ENCODE measurements around the gene LRRC8B. TPM values are rescaled to one million over a fixed set of nuclear protein-coding genes. Genes with fewer than 3 reads are reported as not detected.

LRRC8B gene
- polyA plus RNA-seq, 1 of the 3 experiments (the other 2 are of a cell fraction): 3.7 TPM

DNA sequence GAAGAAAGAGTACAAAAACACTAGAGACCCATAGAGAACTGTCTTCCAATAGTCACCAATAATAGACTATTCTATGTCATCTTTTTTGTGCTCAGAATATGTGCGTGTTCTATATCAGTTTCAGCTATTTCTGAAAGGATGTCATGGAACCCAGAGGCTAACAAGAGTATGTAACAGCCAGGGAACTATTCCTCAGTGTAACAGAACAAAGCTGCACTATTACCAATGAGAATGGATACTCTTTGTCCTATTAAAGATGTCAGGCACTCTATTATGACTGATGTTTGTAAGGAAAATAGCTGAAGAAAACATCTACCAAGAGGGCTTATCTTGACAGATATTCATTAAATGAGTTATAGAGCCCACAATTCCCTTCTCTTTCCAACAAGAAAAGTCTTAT is 99.7 kb downstream of the LRRC8B start:
- H3K9ac ChIP-seq: no peak overlapping the region
- no peak overlapping the region for H3K27ac ChIP-seq (ENCODE audit: low read depth in 2 of 2, low read length in 1 of 2)
- no peaks in the 10 kb centered on the region; a peak in 2 of 4 replicates for H3K4me1 ChIP-seq (ENCODE audit: control insufficient read depth in 1 of 2, insufficient read depth in 2 of 2, low read depth in 1 of 2, low read length in 1 of 2)
- no peak overlapping the region for H3K4me3 ChIP-seq (ENCODE audit: low read depth in 2 of 2, low read length in 1 of 2)
- CTCF ChIA-PET: interaction anchor here (0.7 to 5.7 kb wide), 5 partner anchors 10 to 252 kb away, joined by 3 to 37 read pairs (median 12); no protein-coding TSS in a partner anchor
- H3K36me3 ChIP-seq (replicated peaks in 1 of 2; ENCODE audit: control insufficient read depth in 1 of 2, insufficient read depth in 2 of 2, low read length in 1 of 2): no peaks in the 10 kb centered on the region
- H3K79me2 ChIP-seq (ENCODE audit: insufficient read depth): no peaks in the 10 kb centered on the region
- TF ChIP-seq, protein P1, sequence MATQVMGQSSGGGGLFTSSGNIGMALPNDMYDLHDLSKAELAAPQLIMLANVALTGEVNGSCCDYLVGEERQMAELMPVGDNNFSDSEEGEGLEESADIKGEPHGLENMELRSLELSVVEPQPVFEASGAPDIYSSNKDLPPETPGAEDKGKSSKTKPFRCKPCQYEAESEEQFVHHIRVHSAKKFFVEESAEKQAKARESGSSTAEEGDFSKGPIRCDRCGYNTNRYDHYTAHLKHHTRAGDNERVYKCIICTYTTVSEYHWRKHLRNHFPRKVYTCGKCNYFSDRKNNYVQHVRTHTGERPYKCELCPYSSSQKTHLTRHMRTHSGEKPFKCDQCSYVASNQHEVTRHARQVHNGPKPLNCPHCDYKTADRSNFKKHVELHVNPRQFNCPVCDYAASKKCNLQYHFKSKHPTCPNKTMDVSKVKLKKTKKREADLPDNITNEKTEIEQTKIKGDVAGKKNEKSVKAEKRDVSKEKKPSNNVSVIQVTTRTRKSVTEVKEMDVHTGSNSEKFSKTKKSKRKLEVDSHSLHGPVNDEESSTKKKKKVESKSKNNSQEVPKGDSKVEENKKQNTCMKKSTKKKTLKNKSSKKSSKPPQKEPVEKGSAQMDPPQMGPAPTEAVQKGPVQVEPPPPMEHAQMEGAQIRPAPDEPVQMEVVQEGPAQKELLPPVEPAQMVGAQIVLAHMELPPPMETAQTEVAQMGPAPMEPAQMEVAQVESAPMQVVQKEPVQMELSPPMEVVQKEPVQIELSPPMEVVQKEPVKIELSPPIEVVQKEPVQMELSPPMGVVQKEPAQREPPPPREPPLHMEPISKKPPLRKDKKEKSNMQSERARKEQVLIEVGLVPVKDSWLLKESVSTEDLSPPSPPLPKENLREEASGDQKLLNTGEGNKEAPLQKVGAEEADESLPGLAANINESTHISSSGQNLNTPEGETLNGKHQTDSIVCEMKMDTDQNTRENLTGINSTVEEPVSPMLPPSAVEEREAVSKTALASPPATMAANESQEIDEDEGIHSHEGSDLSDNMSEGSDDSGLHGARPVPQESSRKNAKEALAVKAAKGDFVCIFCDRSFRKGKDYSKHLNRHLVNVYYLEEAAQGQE (IDR thresholded peaks at IDR 0.05; ENCODE audit: low read depth, low read length): no peak
- TF ChIP-seq MEF2A (IDR thresholded peaks at IDR 0.05; ENCODE audit: borderline replicate concordance, low read depth): no peak
- no peak for TF ChIP-seq POLR2AphosphoS5 (IDR thresholded peaks at IDR 0.05; ENCODE audit: low read depth, low read length)
- TF ChIP-seq GATA2 (CRISPR knock-in tag; IDR thresholded peaks at IDR 0.05): no peak
- TF ChIP-seq RFX5 (IDR thresholded peaks at IDR 0.05; ENCODE audit: low read length): no peak
- no peak for TF ChIP-seq CTCF (IDR thresholded peaks at IDR 0.05)
- H2AFZ ChIP-seq (ENCODE audit: low read depth): no peak overlapping the region
- POLR2A ChIA-PET: interaction anchor here (1.1 kb wide), 1 partner anchor 138 kb away, joined by 3 read pairs; no protein-coding TSS in a partner anchor
- no peaks in the 10 kb centered on the region for H3K9me3 ChIP-seq
- no peak for DNase-seq
- H3K9me2 ChIP-seq: no peaks in the 10 kb centered on the region
- H3F3A ChIP-seq (replicated peaks; ENCODE audit: insufficient read depth): no peaks in the 10 kb centered on the region
- no peak overlapping the region for H3K4me2 ChIP-seq
- H4K20me1 ChIP-seq (ENCODE audit: insufficient read depth): no peaks in the 10 kb centered on the region
- H3K27me3 ChIP-seq (ENCODE audit: insufficient read depth): no peaks in the 10 kb centered on the region
- 93% methylated on average over 1 of the region's 1 CpG for WGBS (ENCODE audit: low lambda C conversion rate)

- no peak for DNase-seq
- Histone ChIP-seq H3K9me3 (no peaks in the 10 kb centered on the region), H3F3A (replicated peaks; ENCODE audit: insufficient read depth) (no peaks in the 10 kb centered on the region), H3K9me2 (no peaks in the 10 kb centered on the region), H4K20me1 (ENCODE audit: insufficient read depth) (no peaks in the 10 kb centered on the region), H3K79me2 (ENCODE audit: insufficient read depth) (no peaks in the 10 kb centered on the region), H3K9ac (no peak overlapping the region), H3K4me1 (ENCODE audit: control insufficient read depth in 1 of 2, insufficient read depth in 2 of 2, low read depth in 1 of 2, low read length in 1 of 2) (no peaks in the 10 kb centered on the region; a peak in 2 of 4 replicates), H3K4me2 (no peak overlapping the region), H3K27ac (ENCODE audit: low read depth in 2 of 2, low read length in 1 of 2) (no peak overlapping the region), H3K27me3 (ENCODE audit: insufficient read depth) (no peaks in the 10 kb centered on the region), H3K36me3 (replicated peaks in 1 of 2; ENCODE audit: control insufficient read depth in 1 of 2, insufficient read depth in 2 of 2, low read length in 1 of 2) (no peaks in the 10 kb centered on the region), H3K4me3 (ENCODE audit: low read depth in 2 of 2, low read length in 1 of 2) (no peak overlapping the region), H2AFZ (ENCODE audit: low read depth) (no peak overlapping the region)
- TF ChIP-seq NFIC (IDR thresholded peaks at IDR 0.05; ENCODE audit: borderline replicate concordance) (no peak), RXRA (IDR thresholded peaks at IDR 0.05; ENCODE audit: borderline replicate concordance, low read depth) (no peak), RFX5 (IDR thresholded peaks at IDR 0.05; ENCODE audit: low read length) (no peak), TAF1 (IDR thresholded peaks at IDR 0.05; ENCODE audit: borderline replicate concordance, low read depth, low read length) (no peak)
- CTCF ChIA-PET: interaction anchor here (0.7 to 5.7 kb wide), 4 partner anchors 8 to 139 kb away, joined by 3 to 37 read pairs (median 18); no protein-coding TSS in a partner anchor
- WGBS (ENCODE audit: low lambda C conversion rate): 91% methylated on average over 4 of the region's 4 CpGs
- POLR2A ChIA-PET: no interaction called here
These were observed 100.2 kb downstream of the LRRC8B start for GRCh38 chr1:89624715-89625323.
